ENCODE measurements around the gene EVI5.

Gene EVI5

DNA sequence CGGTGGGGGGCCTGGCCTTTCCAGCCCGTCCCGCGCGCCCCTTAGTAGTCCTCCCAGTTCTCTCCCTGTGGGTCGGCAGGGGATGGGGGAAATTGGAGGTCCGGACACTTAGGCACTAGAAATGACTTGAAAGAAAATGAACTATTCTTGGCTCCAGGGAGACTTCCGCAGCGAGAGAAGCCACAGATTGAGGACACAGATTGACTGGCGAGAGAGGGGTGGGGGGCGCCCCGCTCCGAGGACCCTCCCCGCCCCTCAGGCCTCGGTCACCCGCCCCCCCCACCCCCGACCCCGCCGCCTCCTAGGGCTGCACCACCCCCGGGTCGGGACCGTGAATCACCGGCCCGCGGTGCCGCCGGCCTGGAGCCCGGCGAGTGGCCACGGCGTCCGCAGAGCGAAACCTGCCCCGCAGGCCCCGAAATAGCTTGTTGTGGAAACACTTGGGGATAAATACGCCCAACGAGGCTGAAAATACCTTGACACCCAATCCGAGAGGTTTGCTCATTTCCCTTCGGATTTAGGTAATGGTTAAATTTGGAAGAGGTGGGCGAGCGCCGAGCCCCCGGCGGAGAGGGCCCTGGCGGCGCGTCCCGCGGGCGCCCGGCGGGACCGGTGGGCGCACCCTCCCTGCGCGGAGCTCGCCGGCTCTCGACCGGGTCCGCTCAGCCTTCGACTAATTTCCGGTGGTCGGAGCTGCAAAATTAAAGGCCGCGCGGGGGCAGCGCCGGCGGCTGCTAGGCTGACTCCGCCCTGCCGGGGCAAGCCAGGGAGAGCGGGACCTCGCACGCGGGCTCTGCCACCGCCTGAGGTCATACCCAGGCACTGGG lies 298.4 kb downstream of the EVI5 start, which contains the start of gene GFI1:
TSS of gene GFI1 (minus strand) at position 675 of the 827 bp plus-strand sequence. CDS start 3,438 bp downstream, outside the sequence.
- H3K27ac Mint-ChIP-seq = peak within 1 kb of the TSS; percentile 98
- H3K9me3 Mint-ChIP-seq = no peaks in the 10 kb centered on the region
- H3K27me3 Mint-ChIP-seq (ENCODE audit: low read depth) = no peaks in the 10 kb centered on the region
- DNase-seq (ENCODE audit: low spot score) = peak; percentile 90
- H3K36me3 Mint-ChIP-seq (ENCODE audit: low read depth) = peaks cover 36% of the 10 kb centered on the region
- H3K4me3 Mint-ChIP-seq = peak within 1 kb of the TSS; percentile 94
- peaks cover 27% of the 10 kb centered on the region for H3K4me1 Mint-ChIP-seq (ENCODE audit: low read depth)

DNA sequence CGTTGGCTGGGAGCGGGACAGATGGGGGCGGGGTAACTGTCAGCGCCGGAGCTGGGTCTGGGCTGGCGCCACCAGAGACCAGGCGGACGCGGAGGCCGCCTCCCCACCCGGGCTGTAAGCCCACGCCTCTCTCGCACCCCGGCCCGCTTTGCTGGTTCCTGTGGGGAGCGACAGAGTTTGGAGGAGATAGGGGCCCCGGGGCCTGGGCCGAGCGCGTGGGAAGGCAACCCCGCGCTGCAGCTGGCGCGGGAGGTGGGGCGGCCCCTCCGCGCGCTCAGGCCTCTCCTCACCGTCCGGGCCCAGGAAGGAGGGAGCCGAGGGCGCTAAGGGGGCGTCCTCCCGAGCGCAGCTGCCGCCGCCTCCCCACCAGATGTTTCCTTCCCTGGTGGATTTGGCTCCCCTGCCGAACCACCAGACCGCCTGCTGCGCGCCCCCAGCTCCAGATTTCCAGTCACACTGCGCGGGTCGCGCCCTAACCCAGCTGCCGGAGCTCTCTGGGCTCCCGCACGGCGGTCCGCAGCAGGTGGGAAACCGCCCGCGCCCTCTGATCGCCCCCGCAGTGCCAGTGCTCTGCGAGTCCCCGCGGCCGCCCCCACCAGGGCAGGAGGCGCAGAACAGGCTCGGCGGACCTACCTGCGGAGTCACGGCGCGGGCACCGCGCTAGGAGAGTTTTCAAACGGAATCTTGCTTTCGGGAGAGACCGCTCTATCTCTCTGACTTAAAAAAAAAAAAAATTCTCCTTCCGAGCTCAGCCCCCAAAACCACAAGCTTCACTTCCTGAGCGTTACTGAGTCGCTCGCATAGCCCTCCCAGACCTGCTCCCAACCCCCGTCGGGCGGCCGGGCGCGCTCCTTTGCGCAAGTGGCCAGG lies 299.3 kb downstream of the EVI5 start:
- Mint-ChIP-seq H3K27me3 (ENCODE audit: low read depth) (no peaks in the 10 kb centered on the region), H3K27ac (peak overlapping the region; percentile 98), H3K9me3 (no peaks in the 10 kb centered on the region), H3K4me3 (peak overlapping the region; percentile 94), H3K36me3 (ENCODE audit: low read depth) (peaks cover 43% of the 10 kb centered on the region), H3K4me1 (ENCODE audit: low read depth) (peaks cover 26% of the 10 kb centered on the region)
- DNase-seq (ENCODE audit: low spot score) = peak; percentile 93

- no peaks in the 10 kb centered on the region for H3K9me3 Mint-ChIP-seq
- H3K36me3 Mint-ChIP-seq (ENCODE audit: low read depth) = peaks cover 48% of the 10 kb centered on the region
- DNase-seq (ENCODE audit: low spot score) = peak; percentile 58
- peak overlapping the region; percentile 94 for H3K4me3 Mint-ChIP-seq
- peak overlapping the region; percentile 97 for H3K27ac Mint-ChIP-seq
- no peaks in the 10 kb centered on the region for H3K27me3 Mint-ChIP-seq (ENCODE audit: low read depth)
- H3K4me1 Mint-ChIP-seq (ENCODE audit: low read depth) = peaks cover 29% of the 10 kb centered on the region
Measured at GRCh38 chr1:92484472-92485380, 300.2 kb downstream of the EVI5 start.

- H3K9me3 Mint-ChIP-seq = no peaks in the 10 kb centered on the region
- H3K4me1 Mint-ChIP-seq (ENCODE audit: low read depth) = peaks cover 29% of the 10 kb centered on the region
- no peaks in the 10 kb centered on the region for H3K27me3 Mint-ChIP-seq (ENCODE audit: low read depth)
- H3K36me3 Mint-ChIP-seq (ENCODE audit: low read depth) = peaks cover 55% of the 10 kb centered on the region
- DNase-seq (ENCODE audit: low spot score) = peak; percentile 68
- H3K4me3 Mint-ChIP-seq = peak overlapping the region; percentile 94
- peak overlapping the region; percentile 97 for H3K27ac Mint-ChIP-seq
Measured at GRCh38 chr1:92483610-92484471, 301.1 kb downstream of the EVI5 start.

- H3K4me3 Mint-ChIP-seq = peak overlapping the region; percentile 94
- peaks cover 29% of the 10 kb centered on the region for H3K4me1 Mint-ChIP-seq (ENCODE audit: low read depth)
- H3K27ac Mint-ChIP-seq = peak overlapping the region; percentile 97
- no peaks in the 10 kb centered on the region for H3K27me3 Mint-ChIP-seq (ENCODE audit: low read depth)
- no peaks in the 10 kb centered on the region for H3K9me3 Mint-ChIP-seq
- DNase-seq (ENCODE audit: low spot score) = no peak
- peaks cover 64% of the 10 kb centered on the region for H3K36me3 Mint-ChIP-seq (ENCODE audit: low read depth)
Measured at GRCh38 chr1:92482665-92483609, 302.0 kb downstream of the EVI5 start.

DNA sequence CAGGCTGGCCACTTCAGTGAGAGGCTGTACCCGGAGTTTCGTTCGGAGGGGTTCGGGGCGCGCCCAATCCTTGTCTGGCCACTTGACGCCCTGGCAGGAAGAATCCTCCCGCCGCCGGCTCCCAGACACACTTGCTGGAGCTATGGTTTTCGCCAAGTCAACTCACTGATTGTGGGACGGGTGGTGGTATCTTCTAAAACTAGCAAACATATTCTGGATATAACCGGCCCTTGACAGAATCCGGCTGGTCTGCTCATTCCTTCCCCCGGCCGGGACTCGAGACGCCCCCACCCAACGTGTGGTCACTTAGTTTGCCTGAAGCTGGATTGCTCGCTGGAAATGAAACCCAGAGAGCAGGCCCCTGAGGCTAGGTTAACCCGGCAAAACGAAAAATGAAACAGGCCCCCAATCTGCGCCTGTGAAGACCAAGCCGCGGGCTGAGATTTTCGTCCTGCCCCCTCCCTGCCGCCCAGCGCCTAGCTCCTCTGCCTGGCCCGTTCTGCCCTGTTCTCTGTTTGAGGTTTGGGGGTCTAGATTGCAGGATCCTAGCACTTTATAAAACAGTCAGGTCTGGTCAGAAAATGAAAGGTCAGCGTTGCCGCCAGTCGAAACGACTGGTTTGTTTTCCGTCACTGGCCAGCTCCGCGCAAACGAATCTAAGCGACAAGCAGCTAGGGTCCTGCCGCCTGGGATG lies 302.8 kb downstream of the EVI5 start:
- H3K4me1 Mint-ChIP-seq (ENCODE audit: low read depth) = peaks cover 34% of the 10 kb centered on the region
- H3K4me3 Mint-ChIP-seq = peak overlapping the region; percentile 94
- H3K27me3 Mint-ChIP-seq (ENCODE audit: low read depth) = no peaks in the 10 kb centered on the region
- H3K36me3 Mint-ChIP-seq (ENCODE audit: low read depth) = peaks cover 68% of the 10 kb centered on the region
- peak overlapping the region; percentile 97 for H3K27ac Mint-ChIP-seq
- no peaks in the 10 kb centered on the region for H3K9me3 Mint-ChIP-seq
- DNase-seq (ENCODE audit: low spot score) = no peak

- Mint-ChIP-seq H3K9me3 (no peaks in the 10 kb centered on the region), H3K27me3 (ENCODE audit: low read depth) (no peaks in the 10 kb centered on the region), H3K4me1 (ENCODE audit: low read depth) (peaks cover 37% of the 10 kb centered on the region), H3K36me3 (ENCODE audit: low read depth) (peaks cover 74% of the 10 kb centered on the region), H3K27ac (peak overlapping the region; percentile 65), H3K4me3 (peak overlapping the region; percentile 94)
- DNase-seq (ENCODE audit: low spot score) = no peak
Measured at GRCh38 chr1:92481599-92481925, 303.3 kb downstream of the EVI5 start.

DNA sequence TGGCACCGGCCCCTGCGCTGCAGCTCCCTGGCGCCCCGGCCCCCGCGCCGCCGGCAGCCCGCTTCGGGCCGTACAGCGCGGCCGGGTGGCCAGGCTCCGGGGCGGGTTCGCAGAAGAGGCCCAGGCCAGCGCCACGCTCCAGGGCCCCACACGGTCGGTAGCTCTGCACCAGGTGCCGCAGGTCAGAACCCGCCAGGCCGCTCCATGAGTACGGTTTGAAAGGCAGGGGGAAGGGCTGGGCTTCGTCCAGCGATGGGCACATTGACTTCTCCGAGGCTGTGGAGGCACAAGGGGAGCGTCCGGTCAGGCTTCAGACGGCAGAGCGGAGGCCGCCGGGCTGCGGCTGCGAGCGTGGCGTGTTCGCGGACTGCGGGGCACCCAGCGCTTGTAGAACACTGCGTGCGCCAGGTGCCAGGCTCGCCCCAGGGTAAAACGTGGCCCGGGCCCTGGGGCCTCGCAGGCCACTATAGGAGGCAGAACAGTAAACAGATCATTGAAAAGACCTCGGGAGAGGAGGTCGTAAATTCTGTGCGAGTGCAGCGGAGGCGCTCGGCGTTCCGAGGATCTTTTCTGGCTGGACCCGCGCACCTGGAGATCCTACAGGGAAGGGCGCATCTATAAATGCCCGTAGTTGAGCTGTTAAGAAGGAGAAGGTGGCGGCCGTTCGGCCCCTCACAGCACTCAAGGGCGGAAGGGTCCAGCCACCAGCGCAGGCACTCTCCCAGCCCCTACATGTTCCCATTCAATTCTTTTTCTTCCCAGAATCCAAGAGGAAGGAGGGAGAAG lies 303.9 kb downstream of the EVI5 start:
- Mint-ChIP-seq H3K4me3 (peak overlapping the region; percentile 94), H3K27ac (peak overlapping the region; percentile 65), H3K27me3 (ENCODE audit: low read depth) (no peaks in the 10 kb centered on the region), H3K9me3 (no peaks in the 10 kb centered on the region), H3K36me3 (ENCODE audit: low read depth) (peaks cover 77% of the 10 kb centered on the region), H3K4me1 (ENCODE audit: low read depth) (peaks cover 43% of the 10 kb centered on the region)
- no peak for DNase-seq (ENCODE audit: low spot score)

- peaks cover 83% of the 10 kb centered on the region for H3K36me3 Mint-ChIP-seq (ENCODE audit: low read depth)
- no peak for DNase-seq (ENCODE audit: low spot score)
- peaks cover 48% of the 10 kb centered on the region for H3K4me1 Mint-ChIP-seq (ENCODE audit: low read depth)
- no peaks in the 10 kb centered on the region for H3K27me3 Mint-ChIP-seq (ENCODE audit: low read depth)
- H3K27ac Mint-ChIP-seq = peak overlapping the region; percentile 88
- peak overlapping the region; percentile 87 for H3K4me3 Mint-ChIP-seq
- no peaks in the 10 kb centered on the region for H3K9me3 Mint-ChIP-seq
Measured at GRCh38 chr1:92480200-92480812, 304.6 kb downstream of the EVI5 start.

GRCh38 chr1:92479587-92479986 lies 305.3 kb downstream of the EVI5 start:
- H3K9me3 Mint-ChIP-seq = no peaks in the 10 kb centered on the region
- no peak for DNase-seq (ENCODE audit: low spot score)
- H3K4me3 Mint-ChIP-seq = peak overlapping the region; percentile 87
- H3K27ac Mint-ChIP-seq = peak overlapping the region; percentile 88
- H3K4me1 Mint-ChIP-seq (ENCODE audit: low read depth) = peaks cover 55% of the 10 kb centered on the region
- H3K36me3 Mint-ChIP-seq (ENCODE audit: low read depth) = peaks cover 87% of the 10 kb centered on the region
- H3K27me3 Mint-ChIP-seq (ENCODE audit: low read depth) = no peaks in the 10 kb centered on the region

DNA sequence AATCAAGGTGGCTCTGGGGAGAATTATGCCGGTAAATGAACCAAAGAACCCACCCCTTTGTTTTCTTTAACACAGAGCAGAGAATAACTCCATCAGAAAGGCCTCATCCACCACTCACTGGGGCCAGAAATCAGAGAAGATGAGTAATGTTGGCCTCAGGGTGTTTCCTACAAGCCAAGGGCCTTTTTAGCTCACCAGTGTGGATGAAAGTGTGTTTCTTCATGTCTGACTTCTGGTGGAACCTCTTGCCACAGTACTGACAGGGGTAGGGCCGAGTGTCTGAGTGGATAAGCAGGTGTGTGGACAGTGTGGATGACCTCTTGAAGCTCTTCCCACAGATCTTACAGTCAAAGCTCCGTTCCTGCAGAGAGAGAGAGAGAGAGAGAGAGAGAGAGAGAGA lies 306.5 kb downstream of the EVI5 start:
- Mint-ChIP-seq H3K36me3 (ENCODE audit: low read depth) (peaks cover 87% of the 10 kb centered on the region), H3K4me1 (ENCODE audit: low read depth) (peaks cover 65% of the 10 kb centered on the region), H3K9me3 (no peaks in the 10 kb centered on the region), H3K27ac (peak overlapping the region; percentile 88), H3K27me3 (ENCODE audit: low read depth) (no peaks in the 10 kb centered on the region), H3K4me3 (peak overlapping the region; percentile 87)
- DNase-seq (ENCODE audit: low spot score) = no peak

Data from T-helper 2 cell treated with Interferon-gamma antibody and Interleukin-4, amounts not matched to agents 5 μg/mL and 100 μg/mL, for 36 hours (primary cell).